Measurements from ENCODE around the gene SGSM1. TPM values are rescaled to one million over a fixed set of nuclear protein-coding genes. Genes with fewer than 3 reads are reported as not detected.
A peak's percentile ranks its signal among the peaks of the same experiment; 100 is the strongest.

SGSM1 gene, protein sequence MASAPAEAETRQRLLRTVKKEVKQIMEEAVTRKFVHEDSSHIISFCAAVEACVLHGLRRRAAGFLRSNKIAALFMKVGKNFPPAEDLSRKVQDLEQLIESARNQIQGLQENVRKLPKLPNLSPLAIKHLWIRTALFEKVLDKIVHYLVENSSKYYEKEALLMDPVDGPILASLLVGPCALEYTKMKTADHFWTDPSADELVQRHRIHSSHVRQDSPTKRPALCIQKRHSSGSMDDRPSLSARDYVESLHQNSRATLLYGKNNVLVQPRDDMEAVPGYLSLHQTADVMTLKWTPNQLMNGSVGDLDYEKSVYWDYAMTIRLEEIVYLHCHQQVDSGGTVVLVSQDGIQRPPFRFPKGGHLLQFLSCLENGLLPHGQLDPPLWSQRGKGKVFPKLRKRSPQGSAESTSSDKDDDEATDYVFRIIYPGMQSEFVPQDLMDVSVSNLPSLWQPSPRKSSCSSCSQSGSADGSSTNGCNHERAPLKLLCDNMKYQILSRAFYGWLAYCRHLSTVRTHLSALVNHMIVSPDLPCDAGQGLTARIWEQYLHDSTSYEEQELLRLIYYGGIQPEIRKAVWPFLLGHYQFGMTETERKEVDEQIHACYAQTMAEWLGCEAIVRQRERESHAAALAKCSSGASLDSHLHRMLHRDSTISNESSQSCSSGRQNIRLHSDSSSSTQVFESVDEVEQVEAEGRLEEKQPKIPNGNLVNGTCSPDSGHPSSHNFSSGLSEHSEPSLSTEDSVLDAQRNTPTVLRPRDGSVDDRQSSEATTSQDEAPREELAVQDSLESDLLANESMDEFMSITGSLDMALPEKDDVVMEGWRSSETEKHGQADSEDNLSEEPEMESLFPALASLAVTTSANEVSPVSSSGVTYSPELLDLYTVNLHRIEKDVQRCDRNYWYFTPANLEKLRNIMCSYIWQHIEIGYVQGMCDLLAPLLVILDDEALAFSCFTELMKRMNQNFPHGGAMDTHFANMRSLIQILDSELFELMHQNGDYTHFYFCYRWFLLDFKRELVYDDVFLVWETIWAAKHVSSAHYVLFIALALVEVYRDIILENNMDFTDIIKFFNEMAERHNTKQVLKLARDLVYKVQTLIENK
- total RNA-seq (2012; rRNA removed) = under 0.01 and 0.25 TPM in 2 replicates

DNA sequence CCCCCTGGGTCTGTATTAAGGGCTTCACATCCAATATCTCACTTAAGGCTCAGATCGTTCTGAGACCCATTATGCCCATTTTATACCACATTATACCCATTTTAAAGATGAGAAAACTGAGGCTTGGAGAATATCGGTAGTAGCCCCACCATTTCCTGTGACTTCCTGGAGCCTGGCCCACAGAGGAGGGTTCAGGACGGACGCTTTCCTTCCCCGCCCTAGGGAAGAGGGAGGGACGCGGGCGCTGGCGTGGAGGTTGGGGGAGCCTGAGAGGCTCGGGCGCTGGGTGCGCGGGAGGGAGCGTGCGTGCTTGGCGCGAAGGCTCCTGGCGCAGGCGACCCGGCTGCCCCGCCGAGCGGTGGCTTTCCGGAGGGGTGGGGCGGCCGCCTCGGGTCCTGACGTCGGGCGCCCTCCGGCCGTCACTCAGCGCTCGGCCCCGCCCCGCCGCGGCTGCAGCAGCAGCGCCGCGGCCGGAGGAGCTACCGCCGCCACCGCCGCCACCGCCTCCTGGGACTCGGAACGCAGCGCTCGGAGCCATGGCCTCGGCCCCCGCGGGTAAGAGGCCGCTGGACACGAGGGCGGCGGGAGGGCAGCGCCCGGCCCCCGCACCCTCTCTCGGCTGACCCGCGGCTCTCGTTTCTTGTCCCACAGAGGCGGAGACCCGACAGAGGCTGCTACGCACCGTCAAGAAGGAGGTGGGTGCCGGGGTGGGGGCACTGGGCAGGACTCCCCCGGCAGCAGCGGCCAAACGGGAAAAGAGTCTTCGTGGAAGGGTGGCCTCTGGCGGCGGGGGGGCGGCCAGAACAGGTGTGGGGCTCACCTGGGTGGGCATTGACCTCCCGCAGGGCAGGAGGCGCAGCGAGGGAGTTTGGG lies at the start of gene SGSM1:
Gene SGSM1, plus strand, starts transcription at position 422 of the 873 bp plus-strand sequence. Its CDS starts 115 bp downstream, at position 537.
- H3K36me3 ChIP-seq (ENCODE audit: insufficient read depth, low read length) = no peaks in the 10 kb centered on the region
- H3K4me3 ChIP-seq (ENCODE audit: low read length) = peak within 1 kb of the TSS; percentile 67
- no peak within 1 kb of the TSS for H3K9ac ChIP-seq (ENCODE audit: low read depth, low read length)
- H3K4me2 ChIP-seq (ENCODE audit: low read length) = peak within 1 kb of the TSS; percentile 91
- no peaks in the 10 kb centered on the region for H3K4me1 ChIP-seq (ENCODE audit: control insufficient read depth, insufficient read depth, low read length)
- no peaks in the 10 kb centered on the region for H3K9me3 ChIP-seq (replicated peaks; ENCODE audit: low read length)
- H3K27me3 ChIP-seq (ENCODE audit: control insufficient read depth, insufficient read depth, low read length) = peaks cover 39% of the 10 kb centered on the region

DNA sequence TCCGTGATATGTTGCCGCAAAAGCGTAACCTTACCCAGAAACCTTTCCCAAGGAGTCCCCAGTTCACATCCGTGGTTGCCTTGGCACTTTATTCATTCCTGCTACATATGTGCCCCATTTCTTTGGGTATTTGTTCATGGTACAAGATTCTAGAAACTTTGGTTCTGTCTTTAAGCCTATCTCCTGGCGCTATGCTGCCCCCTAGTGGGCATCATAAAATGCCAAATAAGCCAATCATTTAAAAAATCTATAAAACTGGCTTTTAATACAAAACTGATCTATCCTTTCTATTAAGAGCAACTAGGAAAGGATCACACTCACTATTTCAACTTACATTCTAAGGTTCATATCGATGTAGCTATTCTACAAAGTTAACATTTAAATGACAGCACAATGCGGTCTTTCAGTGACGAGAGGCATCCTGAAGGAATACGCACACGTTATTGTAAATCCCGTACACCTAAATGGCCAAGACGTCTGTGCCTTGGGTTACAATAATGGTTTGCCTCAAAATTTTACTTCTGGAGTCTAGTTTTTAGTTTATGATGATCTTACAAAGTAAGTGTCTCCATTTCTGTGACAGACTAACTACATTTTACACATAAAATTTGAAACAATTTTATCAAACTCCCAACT lies 47.7 kb upstream of the SGSM1 start:
- no peak overlapping the region for H3K4me2 ChIP-seq (ENCODE audit: low read length)
- H3K36me3 ChIP-seq (ENCODE audit: insufficient read depth, low read length) = no peaks in the 10 kb centered on the region
- no peaks in the 10 kb centered on the region for H3K4me1 ChIP-seq (ENCODE audit: control insufficient read depth, insufficient read depth, low read length)
- H3K9me3 ChIP-seq (replicated peaks; ENCODE audit: low read length) = no peaks in the 10 kb centered on the region
- H3K4me3 ChIP-seq (ENCODE audit: low read length) = no peak overlapping the region
- peaks cover 44% of the 10 kb centered on the region for H3K27me3 ChIP-seq (ENCODE audit: control insufficient read depth, insufficient read depth, low read length)
- H3K9ac ChIP-seq (ENCODE audit: low read depth, low read length) = no peak overlapping the region

DNA sequence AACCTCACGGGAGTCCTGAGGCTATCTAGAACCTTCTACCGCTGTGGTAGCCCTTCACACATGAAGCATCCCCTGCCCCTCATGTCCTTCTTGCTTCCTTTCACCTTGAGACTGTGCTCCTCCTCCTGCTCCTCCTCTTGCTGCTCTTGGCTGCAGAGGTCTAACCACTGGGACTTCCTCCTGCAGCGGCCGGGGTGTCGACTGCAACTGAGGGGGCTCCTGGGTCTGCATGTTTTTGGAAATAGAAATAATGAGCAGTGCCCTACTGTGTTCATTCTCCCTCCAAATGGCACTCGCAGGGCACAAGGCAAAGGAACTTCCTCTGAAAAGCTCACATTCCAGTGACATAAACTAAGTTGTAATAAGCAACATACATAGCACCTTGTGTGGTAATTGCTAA lies 46.2 kb upstream of the SGSM1 start:
- Histone ChIP-seq H3K4me3 (ENCODE audit: low read length) (no peak overlapping the region), H3K9ac (ENCODE audit: low read depth, low read length) (no peak overlapping the region), H3K9me3 (replicated peaks; ENCODE audit: low read length) (no peaks in the 10 kb centered on the region), H3K4me1 (ENCODE audit: control insufficient read depth, insufficient read depth, low read length) (no peaks in the 10 kb centered on the region), H3K36me3 (ENCODE audit: insufficient read depth, low read length) (no peaks in the 10 kb centered on the region), H3K4me2 (ENCODE audit: low read length) (no peak overlapping the region), H3K27me3 (ENCODE audit: control insufficient read depth, insufficient read depth, low read length) (peaks cover 34% of the 10 kb centered on the region)

DNA sequence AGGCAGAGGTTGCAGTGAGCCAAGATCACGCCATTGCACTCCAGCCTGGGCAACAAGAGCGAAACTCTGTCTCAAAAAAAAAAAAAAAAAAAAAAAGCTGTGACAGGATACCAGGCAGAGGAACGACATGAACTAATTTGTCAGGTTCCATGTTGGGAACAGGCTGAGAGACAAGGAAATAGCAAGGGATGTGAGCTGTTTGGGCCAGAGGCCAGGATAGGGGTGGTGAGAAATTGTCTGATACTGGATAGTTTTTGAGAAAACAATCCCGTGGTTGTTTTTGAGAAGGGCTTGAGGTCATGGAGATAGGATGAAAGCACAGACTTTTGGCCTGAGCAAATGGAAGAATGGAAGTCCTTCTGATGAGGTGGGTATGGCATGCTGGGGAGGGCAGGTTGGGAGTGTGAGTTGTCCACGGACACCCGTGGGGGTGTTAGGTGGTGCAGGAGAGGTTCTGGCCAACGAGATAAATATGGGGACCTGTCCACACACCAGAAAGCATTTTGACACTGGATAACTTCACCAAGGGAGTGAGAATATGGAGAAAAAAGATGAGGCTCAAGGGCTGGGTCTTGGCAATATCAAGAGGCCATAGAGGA lies 45.2 kb upstream of the SGSM1 start:
- no peaks in the 10 kb centered on the region for H3K36me3 ChIP-seq (ENCODE audit: insufficient read depth, low read length)
- no peaks in the 10 kb centered on the region for H3K9me3 ChIP-seq (replicated peaks; ENCODE audit: low read length)
- no peaks in the 10 kb centered on the region for H3K4me1 ChIP-seq (ENCODE audit: control insufficient read depth, insufficient read depth, low read length)
- peaks cover 27% of the 10 kb centered on the region for H3K27me3 ChIP-seq (ENCODE audit: control insufficient read depth, insufficient read depth, low read length)
- no peak overlapping the region for H3K9ac ChIP-seq (ENCODE audit: low read depth, low read length)
- H3K4me2 ChIP-seq (ENCODE audit: low read length) = no peak overlapping the region
- no peak overlapping the region for H3K4me3 ChIP-seq (ENCODE audit: low read length)

DNA sequence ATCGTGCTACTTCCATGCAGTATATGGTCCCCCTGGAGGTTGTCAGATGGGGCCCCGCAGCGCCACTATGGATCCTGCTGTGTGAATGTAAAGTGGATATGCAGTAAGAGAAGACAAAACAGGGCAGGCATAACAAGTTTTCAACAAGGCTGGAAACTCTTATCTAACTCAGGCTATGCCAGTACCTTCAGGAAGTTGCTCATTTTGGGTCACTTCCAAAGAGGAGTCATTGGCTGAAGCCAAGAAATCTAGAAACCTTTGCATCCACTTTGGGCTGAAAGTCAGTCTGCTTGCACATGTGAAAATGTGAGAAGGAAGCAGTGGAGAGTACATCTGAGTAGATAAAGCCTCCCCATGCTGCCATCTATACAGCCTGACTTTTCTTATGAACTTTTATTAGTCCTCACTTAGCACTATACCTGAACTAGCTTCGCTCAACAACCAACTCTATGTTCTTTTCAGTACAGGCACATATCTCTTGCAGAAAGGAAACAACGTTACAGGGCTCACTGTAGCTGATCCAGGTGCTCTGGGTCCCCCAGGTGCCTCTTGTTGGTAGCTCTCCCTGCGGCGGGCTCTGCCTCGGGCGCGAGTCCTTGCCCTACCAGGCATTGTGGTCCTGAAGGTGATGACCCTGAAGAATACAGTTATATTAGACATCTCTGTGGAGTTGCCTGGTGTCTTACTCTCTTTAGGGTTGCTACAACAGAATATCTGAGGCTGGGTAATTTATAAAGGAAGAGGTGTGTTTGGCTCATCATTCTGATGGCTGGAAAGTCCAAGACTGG lies 43.9 kb upstream of the SGSM1 start:
- Histone ChIP-seq H3K36me3 (ENCODE audit: insufficient read depth, low read length) (no peaks in the 10 kb centered on the region), H3K4me3 (ENCODE audit: low read length) (no peak overlapping the region), H3K27me3 (ENCODE audit: control insufficient read depth, insufficient read depth, low read length) (peaks cover 26% of the 10 kb centered on the region), H3K4me2 (ENCODE audit: low read length) (no peak overlapping the region), H3K9ac (ENCODE audit: low read depth, low read length) (no peak overlapping the region), H3K9me3 (replicated peaks; ENCODE audit: low read length) (no peaks in the 10 kb centered on the region), H3K4me1 (ENCODE audit: control insufficient read depth, insufficient read depth, low read length) (no peaks in the 10 kb centered on the region)

DNA sequence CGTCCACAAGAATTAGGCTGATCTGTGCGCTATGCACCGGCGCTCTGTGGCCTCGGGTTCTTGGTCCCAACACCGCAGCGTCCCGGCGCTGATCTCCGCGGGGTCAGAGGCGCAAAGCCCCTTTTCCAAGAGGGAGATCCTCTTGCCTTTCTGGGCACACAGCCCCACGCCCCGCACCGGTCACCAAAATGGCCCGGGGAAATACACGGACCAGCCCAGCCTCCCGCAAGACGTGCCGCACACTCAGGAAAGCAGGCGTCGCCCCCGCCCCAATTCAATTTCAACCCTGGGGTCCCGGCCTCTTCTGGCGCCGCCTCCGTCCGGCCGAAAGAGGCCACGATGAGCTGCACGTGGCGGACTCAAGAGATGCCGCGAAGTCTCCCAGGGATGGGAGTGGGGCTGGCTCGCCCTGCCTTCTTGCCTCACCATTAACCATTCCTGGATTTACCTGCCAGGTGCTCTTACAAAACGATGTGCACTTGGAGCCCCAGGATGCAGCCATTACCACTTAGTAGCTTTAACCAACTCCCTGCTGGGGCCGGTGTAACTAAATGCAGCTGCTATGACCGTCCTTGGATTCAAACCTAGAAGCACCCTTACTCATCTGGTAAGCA lies 42.0 kb upstream of the SGSM1 start:
- H3K27me3 ChIP-seq (ENCODE audit: control insufficient read depth, insufficient read depth, low read length) = peaks cover 29% of the 10 kb centered on the region
- no peaks in the 10 kb centered on the region for H3K9me3 ChIP-seq (replicated peaks; ENCODE audit: low read length)
- H3K4me3 ChIP-seq (ENCODE audit: low read length) = no peak overlapping the region
- H3K36me3 ChIP-seq (ENCODE audit: insufficient read depth, low read length) = no peaks in the 10 kb centered on the region
- H3K9ac ChIP-seq (ENCODE audit: low read depth, low read length) = no peak overlapping the region
- H3K4me2 ChIP-seq (ENCODE audit: low read length) = no peak overlapping the region
- no peaks in the 10 kb centered on the region for H3K4me1 ChIP-seq (ENCODE audit: control insufficient read depth, insufficient read depth, low read length)

DNA sequence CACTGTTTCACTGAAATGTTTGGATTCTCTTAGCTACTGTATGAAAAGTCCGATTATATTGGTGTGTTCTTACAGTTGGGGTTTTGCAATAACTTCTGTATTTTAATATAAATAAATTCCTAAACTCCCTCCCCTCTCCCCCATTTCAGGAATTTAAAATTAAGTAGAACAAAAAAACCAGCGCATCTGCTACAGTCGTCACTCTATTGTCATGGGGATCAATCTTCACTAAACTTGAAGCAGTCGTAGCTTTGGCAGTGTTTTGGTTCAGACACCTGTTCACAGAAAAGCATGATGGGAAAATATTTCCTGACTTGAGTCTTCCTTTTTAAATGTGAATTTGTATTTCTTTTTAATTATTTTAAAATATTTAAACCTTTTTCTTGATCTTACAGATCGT lies 40.8 kb upstream of the SGSM1 start:
- Histone ChIP-seq H3K4me1 (ENCODE audit: control insufficient read depth, insufficient read depth, low read length) (no peaks in the 10 kb centered on the region), H3K36me3 (ENCODE audit: insufficient read depth, low read length) (no peaks in the 10 kb centered on the region), H3K9ac (ENCODE audit: low read depth, low read length) (no peak overlapping the region), H3K4me2 (ENCODE audit: low read length) (no peak overlapping the region), H3K4me3 (ENCODE audit: low read length) (no peak overlapping the region), H3K27me3 (ENCODE audit: control insufficient read depth, insufficient read depth, low read length) (peaks cover 21% of the 10 kb centered on the region), H3K9me3 (replicated peaks; ENCODE audit: low read length) (no peaks in the 10 kb centered on the region)

DNA sequence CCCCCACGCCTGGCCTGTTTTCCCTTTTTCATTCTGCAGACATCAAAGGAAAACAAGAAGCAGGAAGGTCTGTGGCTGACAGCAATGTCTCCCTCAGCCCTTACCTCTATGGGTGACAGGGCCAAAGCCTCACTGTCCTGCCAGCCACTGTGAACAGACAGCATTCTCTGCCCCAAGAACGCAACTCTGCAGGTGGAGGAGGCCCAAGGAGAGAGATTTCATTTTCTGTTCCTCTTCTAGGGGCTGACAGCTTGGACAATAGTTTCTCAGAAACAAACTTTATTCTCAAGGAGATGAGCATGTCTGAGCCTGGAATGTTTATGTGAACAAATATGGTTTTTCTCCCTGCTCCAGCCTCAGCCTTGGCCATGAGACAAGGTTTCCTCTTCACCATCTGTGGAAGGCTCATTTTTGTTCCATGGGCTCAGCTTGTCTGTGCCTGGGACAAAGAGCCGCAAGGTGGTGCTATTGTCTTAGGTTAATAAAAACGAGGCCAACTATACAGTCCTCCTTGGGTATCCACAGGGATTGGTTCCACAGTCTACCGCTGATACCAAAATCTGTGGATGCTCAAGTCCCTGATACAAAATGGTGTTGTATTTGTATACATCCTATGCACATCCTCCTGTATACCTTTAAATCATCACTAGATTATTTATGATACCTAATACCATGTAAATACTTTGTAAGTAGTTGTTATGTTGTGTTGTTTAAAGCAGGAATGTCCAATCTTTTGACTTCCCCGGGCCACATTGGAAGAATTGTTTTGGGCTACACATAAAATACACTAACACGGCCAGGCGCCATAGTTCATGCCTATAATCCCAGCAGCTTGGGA lies 37.3 kb upstream of the SGSM1 start:
- peaks cover 19% of the 10 kb centered on the region for H3K27me3 ChIP-seq (ENCODE audit: control insufficient read depth, insufficient read depth, low read length)
- H3K9me3 ChIP-seq (replicated peaks; ENCODE audit: low read length) = no peaks in the 10 kb centered on the region
- H3K4me3 ChIP-seq (ENCODE audit: low read length) = no peak overlapping the region
- no peak overlapping the region for H3K9ac ChIP-seq (ENCODE audit: low read depth, low read length)
- H3K4me1 ChIP-seq (ENCODE audit: control insufficient read depth, insufficient read depth, low read length) = no peaks in the 10 kb centered on the region
- H3K4me2 ChIP-seq (ENCODE audit: low read length) = no peak overlapping the region
- H3K36me3 ChIP-seq (ENCODE audit: insufficient read depth, low read length) = no peaks in the 10 kb centered on the region
